GM19452 (cell line): ENCODE results near the gene FABP6.
"Not testable (repeated sequence)": the region's sequence is repeated elsewhere in the genome, so short reads cannot be mapped to it uniquely, and the experiment has no call there.

Experiments
- ATAC-seq: cut with Tn5 transposase; IDR thresholded peaks from one replicate; pipeline ENCODE4 v1.9.1; 2021; ENCODE audit not compliant: unreplicated experiment

The FABP6 gene

GRCh38 chr5:160219356-160219755 lies 9.9 kb upstream of the FABP6 start:
- no peak for ATAC-seq

- no peak for ATAC-seq
Measured at GRCh38 chr5:160221082-160221481, 8.2 kb upstream of the FABP6 start.

GRCh38 chr5:160227012-160227411 lies 2.3 kb upstream of the FABP6 start:
- ATAC-seq = no peak

GRCh38 chr5:160230686-160231527 lies 1.6 kb downstream of the FABP6 start:
- ATAC-seq = no peak

GRCh38 chr5:160231783-160232342 lies 2.6 kb downstream of the FABP6 start:
- no peak for ATAC-seq

GRCh38 chr5:160233215-160233614 lies 3.9 kb downstream of the FABP6 start:
- no peak for ATAC-seq

GRCh38 chr5:160235731-160236130 lies 6.4 kb downstream of the FABP6 start:
- ATAC-seq = no peak

- no peak for ATAC-seq
Measured at GRCh38 chr5:160237571-160238093, 8.3 kb downstream of the FABP6 start.

- ATAC-seq = no peak
Measured at GRCh38 chr5:160240350-160240749, 11.0 kb downstream of the FABP6 start.

GRCh38 chr5:160242145-160242544 lies 12.8 kb downstream of the FABP6 start:
- ATAC-seq = no peak

- no peak for ATAC-seq
Measured at GRCh38 chr5:160245506-160246086, 16.3 kb downstream of the FABP6 start.

- ATAC-seq = not testable (repeated sequence)
Measured at GRCh38 chr5:160249570-160249969, 20.3 kb downstream of the FABP6 start.

- no peak for ATAC-seq
Measured at GRCh38 chr5:160250226-160250625, 20.9 kb downstream of the FABP6 start.

GRCh38 chr5:160250826-160251225 lies 21.5 kb downstream of the FABP6 start:
- no peak for ATAC-seq

- ATAC-seq = no peak
Measured at GRCh38 chr5:160251406-160252155, 22.3 kb downstream of the FABP6 start.

- no peak for ATAC-seq
Measured at GRCh38 chr5:160252916-160253315, 23.6 kb downstream of the FABP6 start.

- no peak for ATAC-seq
Measured at GRCh38 chr5:160253441-160253840, 24.1 kb downstream of the FABP6 start.

- ATAC-seq = no peak
Measured at GRCh38 chr5:160254706-160255105, 25.4 kb downstream of the FABP6 start.

GRCh38 chr5:160259341-160259740 lies 30.0 kb downstream of the FABP6 start:
- no peak for ATAC-seq

GRCh38 chr5:160260006-160260775 lies 30.9 kb downstream of the FABP6 start:
- no peak for ATAC-seq
